EL (cell line): Measurements from ENCODE around the gene CYBC1.
A peak's percentile ranks its signal among the peaks of the same experiment; 100 is the strongest.

Experiments used
- DNase-seq: peaks from one replicate; pipeline ENCODE4 v3.0.0-alpha.2; 2016

The CYBC1 gene

DNA sequence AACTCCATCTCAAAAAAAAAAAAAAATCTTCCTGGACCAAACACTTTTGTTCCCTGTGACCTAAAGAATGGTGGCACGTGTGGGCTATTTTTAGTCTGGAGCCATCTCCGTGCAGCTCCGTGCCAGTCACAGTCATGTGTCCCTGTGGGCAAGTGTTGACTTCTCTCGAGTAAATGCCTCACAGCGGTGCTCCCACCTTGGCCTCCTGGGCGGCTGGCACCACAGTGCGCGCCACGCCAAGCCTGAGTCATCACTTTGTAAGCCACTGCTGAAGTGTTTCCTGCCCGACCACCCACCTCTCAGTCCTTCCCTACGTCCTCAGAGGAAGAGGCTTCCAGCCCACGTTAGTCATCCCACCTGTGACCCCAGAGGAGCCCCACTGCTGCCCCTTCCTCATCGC, 43.3 kb downstream of the CYBC1 start:
- no peak for DNase-seq

DNA sequence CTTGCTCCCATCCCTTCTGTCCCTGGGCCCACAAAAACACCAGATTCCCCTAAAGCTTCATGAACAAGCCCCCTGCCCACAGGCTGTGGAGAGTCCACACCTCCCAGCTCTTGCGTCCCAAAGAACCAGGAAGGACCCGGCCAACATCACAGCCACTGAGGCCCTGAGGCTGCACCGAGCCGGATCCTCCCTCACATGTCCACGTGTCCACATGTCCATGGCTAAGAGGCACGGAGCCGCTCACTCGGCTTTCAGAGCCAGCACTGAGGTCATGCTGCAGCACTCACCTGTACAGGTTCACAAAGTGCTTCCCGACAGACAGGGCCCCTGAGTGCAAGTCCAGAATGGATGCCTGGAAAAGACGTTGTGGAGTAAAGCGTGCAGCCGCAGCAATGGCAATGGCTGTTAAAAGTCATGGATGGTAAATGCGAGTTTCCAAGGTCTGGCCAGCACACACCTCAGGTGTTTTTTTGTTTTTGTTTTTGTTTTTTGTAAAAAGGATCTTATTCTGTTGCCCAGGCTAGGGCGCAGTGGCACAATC, 44.4 kb downstream of the CYBC1 start:
- no peak for DNase-seq

DNA sequence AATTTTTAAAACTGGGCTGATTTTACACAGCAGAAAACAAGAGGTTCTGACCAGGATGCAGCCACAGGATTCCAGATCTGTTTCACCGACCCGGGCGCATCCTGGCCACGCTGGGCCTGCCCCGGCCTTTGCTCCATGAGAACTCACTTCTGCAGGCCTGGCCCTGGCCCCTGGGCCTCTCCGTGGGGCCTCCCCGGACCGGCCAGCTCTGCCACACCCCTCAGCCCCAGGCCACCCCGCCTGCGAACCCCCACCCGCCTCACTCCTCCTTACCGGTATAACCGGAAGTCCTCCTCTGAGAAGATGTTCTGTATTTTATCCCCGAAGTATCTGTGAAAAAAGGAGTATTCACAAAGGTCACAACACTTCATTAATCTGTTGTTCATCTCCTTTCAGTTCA, 45.5 kb downstream of the CYBC1 start:
- no peak for DNase-seq

DNA sequence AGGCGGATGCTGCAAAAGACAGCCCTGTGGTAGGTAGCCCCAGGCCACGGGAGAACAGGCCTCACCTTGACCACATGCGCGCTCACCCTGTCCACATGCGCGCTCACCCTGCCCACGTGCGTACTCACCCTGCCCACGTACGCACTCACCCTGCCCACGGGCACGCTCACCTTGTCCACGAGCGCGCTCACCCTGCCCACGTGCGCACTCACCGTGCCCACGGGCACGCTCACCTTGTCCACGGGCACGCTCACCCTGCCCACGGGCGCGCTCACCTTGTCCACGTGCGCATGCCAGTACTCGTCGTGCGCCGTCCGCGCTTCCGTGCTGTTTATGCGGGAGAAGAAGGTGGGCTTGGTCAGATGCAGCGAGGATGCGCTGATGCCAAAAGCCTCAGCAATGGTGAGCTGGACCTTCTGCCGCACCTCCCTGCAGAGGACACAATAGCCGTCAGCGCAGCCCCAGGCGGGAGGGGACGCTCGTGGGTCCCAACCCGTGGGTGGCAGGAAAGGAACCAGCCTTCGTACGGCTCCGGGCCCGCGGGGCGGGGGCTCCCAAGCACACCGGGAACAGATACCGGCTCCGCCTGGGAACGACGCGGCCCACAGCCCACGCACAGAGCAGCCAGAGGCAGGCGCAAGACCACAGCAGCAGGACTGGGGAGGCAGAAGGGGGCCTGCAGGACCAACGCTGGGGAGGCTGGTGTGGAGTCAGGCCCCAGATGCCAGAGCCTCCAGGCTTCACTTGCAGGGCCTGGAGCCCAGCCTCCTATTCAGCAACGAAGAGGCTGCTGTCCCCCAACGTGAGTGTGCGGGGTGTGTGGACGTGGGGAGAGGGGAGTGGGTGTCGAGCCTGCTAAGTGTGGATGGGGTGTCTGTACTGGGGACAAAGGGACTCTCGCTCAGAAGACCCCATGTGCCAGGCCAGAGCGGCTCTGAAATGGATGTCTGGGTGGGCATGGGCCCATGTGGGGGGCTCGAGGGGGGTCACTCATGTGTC, 46.6 kb downstream of the CYBC1 start:
- DNase-seq, result no peak

DNA sequence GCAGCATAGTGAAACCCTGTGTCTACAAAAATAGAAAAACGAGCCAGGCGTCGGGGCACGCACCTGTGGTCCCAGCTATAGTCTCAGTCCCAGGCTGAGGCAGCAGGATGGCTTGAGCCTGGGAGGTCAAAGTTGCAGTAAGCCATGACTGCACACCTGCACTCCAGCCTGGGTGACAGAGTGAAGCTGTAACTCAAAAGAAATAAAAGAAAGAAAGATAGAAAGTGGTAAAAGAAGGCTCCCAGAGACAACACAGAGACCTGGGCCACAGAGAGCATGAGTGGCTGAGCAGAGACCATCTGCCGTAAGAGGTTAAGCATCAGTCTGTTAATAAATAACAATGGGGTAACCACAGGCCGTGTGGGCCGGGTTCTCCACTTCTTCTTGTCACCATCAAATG, 47.7 kb downstream of the CYBC1 start:
- no peak for DNase-seq

DNA sequence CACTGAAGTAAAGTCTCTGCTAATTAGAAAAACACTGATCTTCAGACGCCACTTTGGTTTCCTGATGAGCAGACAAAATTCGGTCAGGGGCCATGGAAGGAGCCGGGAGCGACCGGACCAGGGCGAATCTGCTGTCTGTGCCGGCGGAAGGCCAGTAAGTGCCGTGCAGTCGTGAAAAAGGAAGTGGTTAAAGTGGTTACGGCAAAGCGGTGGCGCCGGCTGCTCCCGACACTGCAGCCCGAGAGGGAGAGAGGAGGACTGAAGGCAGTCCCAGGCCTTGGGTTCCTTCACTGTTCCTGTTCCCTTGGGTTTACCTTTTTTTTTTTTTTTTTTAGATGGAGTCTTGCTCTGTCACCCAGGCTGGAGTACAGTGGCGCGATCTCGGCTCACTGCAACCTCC, 49.7 kb downstream of the CYBC1 start:
- no peak for DNase-seq

DNA sequence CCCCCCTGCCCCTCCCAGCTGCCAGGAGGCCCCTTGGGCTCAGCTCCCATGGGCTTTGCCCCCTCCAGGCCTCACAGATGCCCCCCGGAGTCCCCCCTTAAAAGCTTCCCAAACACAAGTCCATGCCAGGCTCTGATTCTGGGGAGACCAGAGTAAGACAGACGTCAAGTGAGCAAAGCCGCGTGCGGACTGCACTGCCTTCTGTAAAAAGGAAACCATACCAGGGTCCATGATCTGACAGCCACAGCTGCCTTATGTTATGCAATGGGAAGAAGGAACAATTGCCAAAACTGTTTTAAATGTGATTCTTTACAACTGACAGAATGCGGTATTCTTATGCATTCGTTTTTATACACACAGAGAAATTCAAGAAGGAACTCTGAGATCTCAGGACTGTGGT, 50.3 kb downstream of the CYBC1 start:
- no peak for DNase-seq

DNA sequence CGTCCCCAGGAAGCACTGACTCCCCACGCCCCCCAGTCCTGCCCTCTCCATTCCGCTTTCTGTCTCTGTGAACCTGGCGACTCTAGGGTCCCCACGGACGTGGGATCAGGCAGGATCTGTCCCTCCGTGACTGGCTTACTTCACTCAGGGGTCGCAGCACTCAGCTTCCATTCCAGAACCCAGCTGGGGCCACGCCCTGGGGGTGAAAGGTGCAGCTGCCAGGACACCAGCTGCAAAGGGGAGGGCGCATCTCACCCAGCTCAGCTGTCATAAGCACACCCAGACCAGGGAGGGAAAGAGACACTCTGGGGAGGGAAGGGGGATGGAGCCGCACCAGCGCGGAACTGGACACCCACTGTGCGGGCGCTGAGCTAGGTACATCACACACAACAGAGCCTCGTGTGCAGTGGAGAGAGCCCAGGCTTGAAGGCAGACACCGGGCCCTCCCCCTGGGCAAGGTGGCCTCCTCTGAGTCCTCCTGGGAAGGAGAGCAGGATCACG, 50.9 kb downstream of the CYBC1 start:
- no peak for DNase-seq

DNA sequence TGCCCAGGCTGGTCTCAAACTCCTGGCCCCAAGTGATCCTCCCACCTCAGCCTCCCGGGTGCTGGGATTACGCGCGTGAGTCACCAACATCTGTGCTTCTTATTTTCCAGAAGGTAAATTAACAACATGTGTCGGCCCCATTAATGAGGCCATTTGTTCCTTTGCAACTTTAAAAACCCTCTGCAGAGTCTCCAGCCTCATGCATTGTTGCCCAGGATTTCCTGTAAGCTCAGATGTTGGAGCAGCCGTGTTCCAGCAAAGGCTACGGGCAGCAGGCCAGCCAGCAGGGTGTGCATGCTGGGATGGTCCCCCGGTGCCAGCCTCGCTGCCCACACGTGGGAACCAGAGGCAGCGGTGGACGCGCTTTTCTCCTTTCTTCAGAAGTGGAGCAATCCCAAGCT, 51.5 kb downstream of the CYBC1 start:
- DNase-seq, result peak; percentile 55

DNA sequence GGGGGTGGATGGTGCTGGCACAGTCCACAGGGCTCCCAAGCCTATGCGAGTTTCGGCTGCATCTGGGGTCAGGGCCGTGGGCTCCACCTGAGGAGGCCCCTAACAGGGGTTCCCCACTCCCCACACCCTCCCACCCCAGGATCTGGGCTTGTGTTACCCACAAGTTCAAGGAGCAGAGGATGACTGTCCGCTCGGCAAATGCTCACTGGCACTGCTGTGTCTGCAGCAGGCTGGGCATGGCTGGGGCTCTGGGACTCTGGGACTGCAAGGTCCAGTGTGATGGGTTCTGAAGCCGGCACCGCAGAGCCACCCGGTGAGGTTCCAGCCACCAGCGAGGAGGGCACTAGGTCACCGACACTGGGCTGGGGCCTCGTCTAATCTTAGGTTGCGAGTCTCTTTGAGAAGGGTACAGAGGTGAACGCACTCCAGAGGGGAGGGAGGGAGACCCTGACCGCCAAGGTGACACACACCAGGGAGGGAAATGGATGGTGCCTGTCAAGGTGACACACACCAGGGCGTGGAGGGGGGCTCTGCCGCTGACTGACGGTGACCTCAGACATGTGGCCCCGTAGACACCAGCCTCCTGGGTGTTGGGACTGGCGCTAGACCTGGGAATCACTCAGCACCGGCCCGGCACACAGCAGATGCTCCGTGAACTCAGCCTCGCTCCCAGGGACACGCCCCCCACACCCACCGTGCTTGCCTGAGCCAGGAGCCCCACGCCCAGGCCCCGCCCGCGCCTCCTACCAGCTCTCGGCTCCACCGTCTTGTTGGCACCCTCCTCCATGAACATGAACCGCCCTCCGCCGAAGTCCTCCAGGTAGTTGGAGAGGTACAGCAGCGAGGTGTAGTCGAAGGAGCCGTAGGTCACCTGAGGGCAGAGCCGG, 52.9 kb downstream of the CYBC1 start:
- no peak for DNase-seq

DNA sequence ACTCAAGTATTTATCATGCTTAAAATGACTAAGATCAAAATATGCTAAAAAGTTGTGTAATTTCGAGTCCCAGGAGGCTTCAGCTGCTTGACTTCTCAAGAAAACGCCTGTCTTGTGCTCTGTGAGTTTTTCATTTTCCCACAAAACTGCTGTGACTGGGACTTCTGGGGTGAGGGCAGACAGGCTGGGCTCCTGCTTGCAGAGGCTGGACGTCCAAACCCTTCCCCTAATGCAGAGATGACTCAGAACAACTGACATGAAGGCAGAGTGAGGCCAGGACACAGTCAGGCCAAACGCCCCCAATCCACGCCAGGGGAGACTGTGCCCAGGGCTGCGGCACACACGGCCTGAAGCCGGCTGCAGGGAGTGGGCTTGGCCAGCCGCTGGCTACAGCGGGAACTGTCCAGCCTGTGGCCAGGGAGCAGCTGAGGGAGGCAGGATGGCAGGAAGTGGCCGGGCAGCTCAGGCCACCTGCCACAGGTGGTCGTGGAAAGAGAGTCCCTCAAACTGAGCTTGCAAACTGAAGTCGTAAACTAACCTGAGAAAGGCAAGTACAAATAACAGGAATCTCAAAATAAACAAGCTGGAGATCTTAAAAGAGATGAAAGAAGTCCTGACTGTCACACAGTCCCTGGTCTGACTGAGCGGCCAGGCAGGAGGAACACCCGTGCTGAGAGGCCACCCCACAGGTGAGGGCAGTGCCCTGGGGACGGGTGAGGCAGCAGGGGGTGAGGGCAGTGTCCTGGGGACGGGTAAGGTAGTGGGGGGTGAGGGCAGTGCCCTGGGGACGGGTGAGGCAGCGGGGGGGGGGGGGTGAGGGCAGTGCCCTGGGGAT, 53.7 kb downstream of the CYBC1 start:
- DNase-seq, result peak; percentile 81

DNA sequence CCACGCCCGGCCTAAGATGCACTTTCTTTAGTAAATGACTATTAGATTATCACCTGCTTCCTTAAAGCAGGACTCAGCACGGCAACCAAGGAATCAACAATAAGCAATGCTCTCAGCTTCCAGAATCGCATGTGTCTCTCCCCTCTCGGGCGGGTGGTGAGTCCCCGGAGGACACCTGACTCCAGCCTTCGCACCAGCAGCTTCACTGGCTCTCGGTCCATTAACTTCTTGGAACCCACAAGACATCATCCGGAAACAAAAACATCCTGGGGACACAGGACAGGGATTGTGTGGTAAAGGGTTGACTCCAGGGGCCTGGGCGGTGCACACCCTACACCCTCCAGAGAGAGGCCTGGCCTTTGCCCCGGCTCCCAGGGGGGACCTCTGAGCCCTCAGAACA, 56.3 kb downstream of the CYBC1 start:
- no peak for DNase-seq

DNA sequence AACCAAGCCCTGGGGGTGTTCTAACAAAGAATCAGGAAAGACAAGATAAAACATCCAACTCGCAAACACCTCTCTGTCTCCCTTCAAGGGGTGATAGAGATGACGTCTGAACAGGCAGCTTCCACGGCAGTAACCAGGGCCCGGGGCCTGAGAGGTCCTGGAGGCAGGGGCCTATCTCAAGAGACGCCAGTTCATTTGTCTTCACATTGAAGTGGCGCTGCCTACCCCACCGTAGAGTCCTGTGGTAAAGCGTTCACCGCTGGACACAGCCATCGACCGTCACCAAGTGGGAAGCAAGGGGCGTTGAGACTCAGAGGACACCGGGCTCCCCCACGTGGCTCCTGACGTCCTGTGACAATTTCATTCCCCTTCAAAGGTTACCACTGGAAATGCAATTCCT, 57.6 kb downstream of the CYBC1 start:
- no peak for DNase-seq
